ENCODE measurements around the gene NCMAP.

DNA sequence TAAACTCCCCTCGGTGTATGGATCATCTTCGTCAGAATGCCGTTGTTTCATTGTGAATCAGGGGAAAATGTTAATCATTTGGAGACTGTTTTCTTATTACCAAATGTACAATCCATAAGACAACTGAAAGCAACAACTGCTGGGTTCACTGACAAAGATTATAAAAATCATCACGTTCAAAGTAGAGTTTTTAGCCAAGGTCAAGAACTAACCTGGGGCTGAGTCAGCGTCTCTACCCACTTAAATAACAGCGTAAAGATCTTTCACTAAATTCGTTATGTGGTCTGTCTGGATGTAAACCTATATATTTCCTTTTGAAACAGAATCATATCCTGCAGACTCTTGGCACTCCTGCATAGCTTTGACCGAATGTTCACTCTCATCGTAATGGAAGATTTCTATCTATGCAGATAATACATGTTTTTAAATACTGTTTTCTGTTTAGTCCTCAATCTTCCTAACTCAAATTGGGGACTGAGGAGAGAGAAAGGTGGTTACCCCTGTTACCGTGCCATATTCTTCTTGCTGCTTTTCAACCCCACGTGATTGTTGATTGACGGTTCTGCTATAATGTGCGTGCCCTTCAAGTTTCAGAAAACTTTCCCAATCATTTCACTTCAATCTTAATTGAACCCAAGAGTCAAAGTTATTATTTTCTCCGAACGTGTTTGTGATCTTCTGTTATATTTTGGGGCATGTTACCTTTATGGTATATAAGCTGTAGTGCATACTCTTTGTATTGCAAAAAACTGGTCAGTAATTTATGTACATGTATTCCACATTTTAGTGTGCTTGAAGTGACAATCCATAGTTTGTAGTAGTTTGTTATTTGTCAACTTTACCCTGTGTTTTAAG lies 15.6 kb upstream of the NCMAP start:
- TF ChIP-seq EZH2 (IDR thresholded peaks at IDR 0.05; ENCODE audit: borderline replicate concordance, insufficient read depth, low read length, poor library complexity, severe bottlenecking) (no peak), RAD21 (conservative IDR thresholded peaks at IDR 0.05) (no peak)
